Heart left ventricle (tissue), 16 donors: ENCODE results near the gene GRAP. TPM values are rescaled to one million over a fixed set of nuclear protein-coding genes. Genes with fewer than 3 reads are reported as not detected.
A peak's percentile ranks its signal among the peaks of the same experiment; 100 is the strongest.

Experiments
- ATAC-seq, 4 donors: fragments of 200-7000 bp; cut with Tn5 transposase; one replicate each; pipeline ENCODE4 v1.9.1; 2020 to 2022; ENCODE audit warnings: moderate library complexity in 4 of 4, mild to moderate bottlenecking in 3 of 4, moderate number of reproducible peaks in 1 of 4
- DNase-seq, 5 donors: peaks; one replicate each; pipeline ENCODE4 v3.0.0-alpha.2; 2020
- H3K27ac ChIP-seq, 12 donors: fragments of 200-600 bp; sonication (generic) in 4 of 12; one replicate each; pipeline versions ENCODE4 v1.5.0 to v1.8.0; 2016 to 2022; ENCODE audit warnings: mild to moderate bottlenecking in 2 of 12
- H3K27me3 ChIP-seq, 9 donors: fragments of 200-600 bp; sonication (generic) in 2 of 9; one replicate each; pipeline versions ENCODE4 v1.5.1 to v1.8.0; 2016 to 2022; ENCODE audit warnings: mild to moderate bottlenecking in 3 of 9
- H3K36me3 ChIP-seq, 9 donors: fragments of 200-600 bp; sonication (generic) in 2 of 9; one replicate each; pipeline versions ENCODE4 v1.5.0 to v1.8.0; 2018 to 2022; ENCODE audit warnings: mild to moderate bottlenecking in 2 of 9
- H3K4me1 ChIP-seq, 12 donors: fragments of 200-600 bp; sonication (generic) in 4 of 12; one replicate each; pipeline versions ENCODE4 v1.5.0 to v1.8.0; 2016 to 2022; ENCODE audit warnings: mild to moderate bottlenecking in 3 of 12
- H3K4me3 ChIP-seq, 12 donors: fragments of 200-600 bp; sonication (generic) in 4 of 12; one replicate each; pipeline versions ENCODE4 v1.5.0 to v1.8.0; 2017 to 2022; ENCODE audit warnings: mild to moderate bottlenecking in 9 of 12, moderate library complexity in 4 of 12
- H3K9me3 ChIP-seq, 12 donors: fragments of 200-600 bp; sonication (generic) in 4 of 12; one replicate each; pipeline versions ENCODE4 v1.5.0 to v1.8.0; 2016 to 2022; ENCODE audit warnings: mild to moderate bottlenecking in 1 of 12
- CTCF ChIP-seq, 12 donors: fragments of 200-600 bp; sonication (generic) in 4 of 12; IDR thresholded peaks; one replicate each; pipeline versions ENCODE4 v1.5.0 to v1.8.0; 2018 to 2022; ENCODE audit warnings: antibody characterized with exemption in 12 of 12, mild to moderate bottlenecking in 5 of 12
- POLR2A ChIP-seq, 2 donors: fragments of 450-650 bp; IDR thresholded peaks; one replicate each; pipeline ENCODE4 v1.6.1; 2017; ENCODE audit warnings: antibody characterized with exemption in 2 of 2, mild to moderate bottlenecking in 2 of 2, moderate library complexity in 2 of 2
- WGBS, 4 donors: extraction: QIAGEN DNeasy Blood & Tissue Kit in 2 of 4; methylation state at CpG; one replicate each; pipeline versions ENCODE4 v1.1.5 to v1.1.7; 2013 to 2018; 5-methylcytosine and 5-hydroxymethylcytosine counted together
- intact Hi-C, 10 donors: fragments of 100-400 bp; cut with DNase I; formaldehyde crosslinking; loops; one replicate each; pipeline versions ENCODE4 v1.11.1 to v1.14.2; 2022
- polyA plus RNA-seq, 2 donors: library from polyadenylated mRNA; stranded (reverse); fragments of 200-250 nt; gene quantifications; one replicate each; pipeline ENCODE4 v1.2.3, GENCODE V29; 2013
- total RNA-seq, 9 donors: library from RNA; depleted of rRNA in 2 of 9; stranded (reverse); fragments of >200 nt in 2 of 9; fragmentation: NEBNext Ultra II Directional in 3 of 9; extraction: Animal tissue kit (Norgen Biotek cat#: 25700) in 3 of 9; gene quantifications; one replicate each; pipeline versions ENCODE4 v1.1.0 to v1.2.4, GENCODE V29; 2016 to 2023
- donor health status: ischemic (EF 13 %, LVEDD 7.1; RV severe dilation, severe dysfunction).
- donor health status: healthy with polysubstance abuse.
- donor health status: DM: no; HTN: yes; CAD: no.
- donor health status: DM: no; HTN: no; CAD: no.
- donor health status: ischemic (EF 25% LVEDD 6.9; RV normal size, moderate dysfunction).
- donor health status: ischemic (EF 25% LVEDD 5.7; RV mildly dilated, moderate dysfunction).
- donor health status: healthy.
- donor health status: DM: yes; HTN: yes; CAD: no.
- donor health status: ischemic (EF 35%, LVEDD 5.7; RV mildly dilated, moderate dysfunction).
- donor health status: nonischemic (EF 11% LVEDD 7.7; RV severe dilation, severe dysfunction).
- donor health status: DM: yes; HTN: yes; CAD: no.
- donor health status: PGD.
- donor health status: ischemic (EF 29% LVEDD 5.4; RV normal size, mild dysfunction).
- donor health status: nonischemic (EF 23%, LVEDD 6.1; RV moderate dilation, normal function).

The GRAP gene
- total and polyA plus RNA-seq, 11 donors: 1.1 to 6.3 (median 2.1) TPM

DNA sequence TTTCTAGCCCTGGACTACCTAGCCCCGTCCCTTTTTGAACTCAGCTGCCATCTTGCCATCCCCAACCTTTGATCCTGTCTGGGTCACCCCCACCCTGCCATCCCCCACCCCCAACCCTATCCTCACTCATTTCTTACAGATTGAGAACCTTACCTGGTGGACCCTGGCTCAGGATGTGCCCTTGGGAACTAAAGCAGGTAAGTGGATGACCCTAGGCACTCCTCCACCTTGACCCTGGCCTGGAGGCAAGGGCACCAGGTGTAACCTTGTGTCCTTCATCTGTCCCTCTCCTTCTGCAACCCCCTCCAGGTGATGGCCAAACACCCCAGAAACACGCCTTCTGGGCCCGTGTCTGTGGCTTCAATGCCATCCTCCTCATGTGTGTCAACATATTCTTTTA, 26.7 kb downstream of the GRAP start:
- Histone ChIP-seq H3K27ac (no peak overlapping the region), H3K36me3 (no peaks in the 10 kb centered on the region), H3K4me1 (no peaks in the 10 kb centered on the region), H3K4me3 (no peak overlapping the region), H3K9me3 (no peaks in the 10 kb centered on the region), H3K27me3 (peaks cover 0 to 3% (median 0%) of the 10 kb centered on the region in 9 donors)
- TF ChIP-seq POLR2A (IDR thresholded peaks at IDR 0.05): no peak
- no peak for TF ChIP-seq CTCF (IDR thresholded peaks at IDR 0.05)
- DNase-seq (peak in 1 of 5 donors; percentile 20), ATAC-seq (no peak)
- WGBS, 4 donors: 92 to 96% (median 92%) methylated on average over 3 of the region's 3 CpGs
- intact Hi-C loops: loop anchor here in 1 of 10 donors (5.0 kb wide), 1 partner anchor 53 kb away; no protein-coding TSS in a partner anchor

DNA sequence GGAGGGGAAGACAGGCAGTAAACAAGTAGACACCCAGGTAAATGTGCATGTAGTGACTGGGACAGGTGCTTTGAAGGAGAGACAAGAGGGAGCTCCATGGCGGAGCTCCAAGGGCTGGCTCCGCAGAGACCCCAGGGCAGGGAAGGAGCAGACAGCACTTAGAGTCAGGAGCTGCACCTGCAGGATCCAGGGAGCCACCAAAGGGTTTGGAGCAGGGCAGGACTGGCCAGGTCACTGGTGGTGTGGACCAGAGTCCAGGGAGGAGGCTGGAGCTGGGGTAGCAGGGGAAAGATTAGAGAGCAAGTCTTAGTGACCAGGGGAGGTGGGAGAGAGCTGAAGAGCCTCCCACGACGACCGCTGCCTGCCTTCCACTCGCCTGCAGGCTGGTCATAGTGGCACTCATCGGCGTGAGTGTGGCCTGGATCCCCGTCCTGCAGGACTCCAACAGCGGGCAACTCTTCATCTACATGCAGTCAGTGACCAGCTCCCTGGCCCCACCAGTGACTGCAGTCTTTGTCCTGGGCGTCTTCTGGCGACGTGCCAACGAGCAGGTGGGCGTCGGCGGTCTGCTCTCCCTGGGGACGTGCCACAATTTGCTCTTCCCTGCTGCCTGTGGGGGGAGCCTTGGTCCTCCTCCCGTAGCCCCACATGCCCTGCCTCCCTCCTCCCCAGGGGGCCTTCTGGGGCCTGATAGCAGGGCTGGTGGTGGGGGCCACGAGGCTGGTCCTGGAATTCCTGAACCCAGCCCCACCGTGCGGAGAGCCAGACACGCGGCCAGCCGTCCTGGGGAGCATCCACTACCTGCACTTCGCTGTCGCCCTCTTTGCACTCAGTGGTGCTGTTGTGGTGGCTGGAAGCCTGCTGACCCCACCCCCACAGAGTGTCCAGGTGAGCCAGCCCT, 27.5 kb downstream of the GRAP start:
- no peak for TF ChIP-seq POLR2A (IDR thresholded peaks at IDR 0.05)
- TF ChIP-seq CTCF (IDR thresholded peaks at IDR 0.05): no peak

GRCh38 chr17:19018600-19018950, 28.2 kb downstream of the GRAP start:
- Histone ChIP-seq H3K4me3 (no peak overlapping the region), H3K36me3 (no peaks in the 10 kb centered on the region), H3K4me1 (no peaks in the 10 kb centered on the region), H3K9me3 (no peaks in the 10 kb centered on the region), H3K27me3 (peaks cover 0 to 3% (median 0%) of the 10 kb centered on the region in 9 donors), H3K27ac (no peak overlapping the region)
- ATAC-seq (no peak), DNase-seq (peak in 2 of 5 donors; percentile 10 to 23)
- intact Hi-C loops: no loop called here
- TF ChIP-seq CTCF (IDR thresholded peaks at IDR 0.05): no peak
- WGBS, 4 donors: 67 to 82% (median 79%) methylated on average over 5 to 6 of the region's 6 CpGs

More for the DNA sequence above, 27.5 kb downstream of the GRAP start:
- no peak overlapping the region for H3K27ac ChIP-seq
- peak in 3 of 5 donors; percentile 19 to 51 (median 25) for DNase-seq
- WGBS, 4 donors: 52 to 66% (median 57%) methylated on average over 8 to 27 of the region's 27 CpGs
- no peaks in the 10 kb centered on the region for H3K36me3 ChIP-seq
- H3K27me3 ChIP-seq: peaks cover 0 to 3% (median 0%) of the 10 kb centered on the region in 9 donors
- intact Hi-C loops: no loop called here
- no peaks in the 10 kb centered on the region for H3K9me3 ChIP-seq
- H3K4me1 ChIP-seq: no peaks in the 10 kb centered on the region
- H3K4me3 ChIP-seq: no peak overlapping the region
- ATAC-seq: no peak

GRCh38 chr17:19017804-19018599, 28.8 kb downstream of the GRAP start:
- TF ChIP-seq POLR2A (IDR thresholded peaks at IDR 0.05) (no peak), CTCF (IDR thresholded peaks at IDR 0.05) (no peak)
- ATAC-seq (no peak), DNase-seq (peak in 3 of 5 donors; percentile 13 to 36 (median 16))
- no peaks in the 10 kb centered on the region for H3K36me3 ChIP-seq
- peaks cover 0 to 3% (median 0%) of the 10 kb centered on the region in 9 donors for H3K27me3 ChIP-seq
- 78 to 84% (median 81%) methylated on average over 12 to 16 of the region's 16 CpGs for WGBS, 4 donors
- H3K9me3 ChIP-seq: no peaks in the 10 kb centered on the region
- no peak overlapping the region for H3K27ac ChIP-seq
- H3K4me1 ChIP-seq: no peaks in the 10 kb centered on the region
- H3K4me3 ChIP-seq: no peak overlapping the region
- intact Hi-C loops: no loop called here
